ENCODE data around the gene KRTAP10-6.
"Not testable (repeated sequence)": the region's sequence is repeated elsewhere in the genome, so short reads cannot be mapped to it uniquely, and the experiment has no call there.

Gene KRTAP10-6

GRCh38 chr21:44599264-44600029, 7.1 kb upstream of the KRTAP10-6 start:
- no peak for DNase-seq

DNA sequence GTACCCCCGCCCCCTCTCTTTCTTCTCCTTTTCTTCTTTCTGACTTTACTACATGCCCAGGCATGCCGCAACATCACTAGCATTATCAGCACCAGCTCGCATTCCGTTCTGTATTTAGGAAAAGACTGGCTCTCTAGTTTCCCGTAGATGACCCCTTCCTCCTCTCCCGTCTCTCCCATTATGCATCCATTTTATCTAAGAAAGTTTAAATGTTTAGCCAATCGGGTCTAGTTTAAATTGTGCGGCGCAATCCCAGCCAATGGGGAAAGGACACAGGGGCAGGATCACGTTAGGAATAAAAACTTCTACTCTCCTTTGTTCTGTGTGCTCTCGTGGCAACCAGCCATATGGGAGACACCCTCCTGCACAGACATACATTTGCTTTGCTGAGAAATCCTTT, 5.8 kb upstream of the KRTAP10-6 start:
- DNase-seq = no peak

GRCh38 chr21:44596068-44596725, 3.9 kb upstream of the KRTAP10-6 start:
- no peak for DNase-seq

- no peak for DNase-seq
Observed at GRCh38 chr21:44595524-44595923, 3.2 kb upstream of the KRTAP10-6 start.

- DNase-seq = no peak
Observed at GRCh38 chr21:44594406-44594916, 2.2 kb upstream of the KRTAP10-6 start.

- DNase-seq = no peak
Observed at GRCh38 chr21:44593598-44594405, 1.5 kb upstream of the KRTAP10-6 start.

GRCh38 chr21:44591801-44592130, 539 bp downstream of the KRTAP10-6 start:
- not testable (repeated sequence) for DNase-seq

DNA sequence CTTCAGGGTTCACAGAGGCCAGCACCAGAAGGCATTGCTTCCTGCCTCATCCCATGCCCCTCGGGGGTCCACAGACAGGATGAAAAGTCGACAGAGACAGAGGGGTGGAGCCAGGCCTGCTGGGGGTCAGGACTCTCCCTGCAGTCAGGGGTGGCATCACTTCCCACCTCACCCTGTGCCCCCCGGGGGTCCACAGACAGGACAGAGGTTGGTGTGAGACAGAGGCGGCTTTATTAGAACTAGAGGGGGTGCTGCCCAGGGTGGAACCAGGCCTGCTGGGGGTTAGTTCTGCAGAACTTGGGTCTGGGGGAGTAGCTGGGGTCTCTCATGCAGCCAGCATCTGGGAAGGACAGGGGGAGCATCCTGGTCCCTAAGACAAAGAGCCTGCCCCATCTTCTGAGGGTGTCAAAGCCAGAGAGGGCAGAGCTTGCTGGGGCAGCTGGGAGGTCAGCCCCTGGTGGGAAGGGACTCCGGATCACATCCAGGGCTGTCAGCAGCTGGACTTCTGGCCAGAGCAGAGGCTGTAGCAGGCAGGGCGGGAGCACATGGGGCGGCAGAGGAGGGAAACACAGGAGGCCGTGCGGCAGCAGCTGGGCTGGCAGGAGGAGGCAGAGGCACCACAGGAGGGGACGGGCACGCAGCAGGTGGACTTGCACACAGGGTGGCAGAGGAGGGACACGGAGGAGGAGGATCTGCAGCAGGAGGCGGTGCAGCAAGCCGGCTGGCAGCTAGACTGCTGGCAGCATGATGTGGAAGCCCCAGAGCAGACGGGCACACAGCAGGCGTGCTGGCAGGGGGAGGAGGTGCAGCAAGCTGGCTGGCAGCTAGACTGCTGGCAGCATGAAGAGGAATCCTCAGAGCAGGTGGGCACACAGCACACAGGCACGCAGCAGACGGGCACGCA, 1.2 kb downstream of the KRTAP10-6 start:
- DNase-seq = not testable (repeated sequence)

DNA sequence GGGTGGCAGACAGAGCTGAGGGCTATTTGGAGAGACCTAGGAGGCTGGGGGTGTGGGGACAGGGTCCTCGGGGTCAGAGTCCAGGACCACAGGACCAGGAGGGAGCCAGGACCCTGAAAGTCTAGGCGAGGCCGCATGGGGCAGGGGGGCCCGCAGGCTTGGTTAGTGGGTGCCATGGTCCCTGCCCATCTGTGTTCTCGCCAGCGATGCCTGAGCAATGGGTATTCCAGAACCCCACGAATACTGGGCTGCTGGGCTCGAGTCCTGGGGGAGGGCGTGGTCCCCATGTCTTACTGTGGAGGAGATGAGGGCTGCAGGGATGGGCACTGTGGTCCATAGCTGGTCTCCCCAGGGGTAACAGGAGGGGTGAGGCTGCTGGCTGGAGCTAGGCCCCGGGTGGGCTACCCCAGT, 2.0 kb downstream of the KRTAP10-6 start:
- no peak for DNase-seq

DNA sequence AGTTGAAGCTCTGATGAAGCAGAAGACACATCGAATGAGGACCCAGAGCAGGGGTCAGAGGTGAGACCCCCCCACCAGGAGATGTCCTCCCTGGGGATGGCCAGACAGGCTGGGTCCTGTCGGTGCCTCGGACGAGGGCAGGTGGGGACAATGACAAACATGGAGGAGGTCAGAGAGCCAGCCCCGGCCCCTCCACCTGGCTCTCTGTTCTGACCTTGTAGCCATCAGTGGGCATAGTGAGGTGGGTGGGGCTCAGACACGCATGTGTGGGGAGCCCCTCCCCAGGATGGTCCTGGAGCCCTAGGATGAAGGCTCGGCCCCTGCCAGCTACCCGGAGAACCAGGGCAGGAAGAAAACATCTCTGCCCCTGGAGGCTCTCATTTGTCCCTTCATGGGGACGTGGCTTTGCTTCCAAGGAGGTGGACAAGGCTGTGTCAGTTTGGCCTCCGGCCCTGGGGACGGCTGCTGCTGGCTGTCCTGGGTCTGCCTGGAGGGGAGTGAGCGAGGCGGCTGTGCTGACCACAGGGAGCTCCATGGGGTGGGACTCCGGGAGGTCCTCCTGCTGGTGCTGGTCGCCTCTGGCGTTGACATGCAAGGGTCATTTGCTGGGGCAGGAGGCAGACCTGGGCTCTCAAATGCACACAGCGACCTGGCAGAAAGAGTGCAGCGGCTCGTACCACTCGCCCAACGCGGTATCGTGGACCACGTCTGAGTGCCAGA, 2.6 kb downstream of the KRTAP10-6 start:
- DNase-seq = no peak

DNA sequence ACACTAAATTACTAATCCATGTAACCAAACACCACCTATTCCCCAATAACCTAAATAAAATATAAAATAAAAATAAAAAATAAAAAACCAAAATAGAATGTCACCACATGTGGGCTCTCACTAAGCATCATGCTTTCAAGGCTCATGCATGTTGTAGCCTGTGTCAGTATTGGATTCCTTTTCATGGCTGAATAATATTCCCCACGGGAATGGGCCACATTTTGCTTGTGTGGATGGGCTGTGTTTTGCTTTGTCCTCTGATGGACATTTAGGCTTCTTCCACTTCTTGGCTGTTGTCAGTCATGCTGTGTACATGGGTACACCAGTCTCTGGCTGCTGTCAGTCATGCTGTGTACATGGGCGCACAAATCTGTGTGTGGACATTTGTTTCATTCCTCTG, 3.2 kb downstream of the KRTAP10-6 start:
- no peak for DNase-seq

DNA sequence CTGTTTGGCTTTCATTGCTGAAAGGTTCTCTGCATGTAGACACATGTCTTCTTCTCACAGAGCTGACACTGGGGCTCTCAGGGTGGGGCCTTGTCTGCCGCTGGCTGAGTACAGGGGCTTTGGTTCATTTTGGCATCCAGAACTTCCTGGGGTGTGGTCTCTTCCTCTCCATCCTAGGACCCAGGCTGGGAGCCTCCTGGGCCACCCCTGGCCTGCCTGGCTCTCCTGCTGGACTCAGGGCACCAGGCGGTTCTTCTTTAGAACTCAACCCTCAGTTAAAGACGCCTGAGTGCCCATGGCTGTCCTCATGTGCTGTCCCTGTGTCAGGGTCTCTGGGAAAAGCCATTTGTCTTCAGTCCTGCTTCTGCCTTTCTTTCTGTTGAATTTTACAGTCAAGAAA, 6.4 kb downstream of the KRTAP10-6 start:
- no peak for DNase-seq

DNA sequence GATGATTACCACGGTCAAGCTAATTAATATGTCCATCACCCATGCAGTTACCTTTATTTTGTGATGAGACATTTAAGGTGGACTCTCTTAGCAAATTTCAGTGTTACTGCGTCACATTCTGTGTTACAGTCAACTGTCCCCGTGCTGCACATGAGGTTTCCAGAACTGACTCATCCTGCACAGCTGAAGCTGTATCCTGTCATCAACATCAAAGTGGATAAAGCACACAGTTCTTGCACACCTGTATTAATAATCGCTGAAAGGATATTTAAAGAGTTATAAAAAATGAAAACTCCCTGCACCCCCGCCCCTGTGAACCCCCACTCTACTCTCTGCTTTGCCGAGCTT, 8.5 kb downstream of the KRTAP10-6 start:
- DNase-seq = no peak

- no peak for DNase-seq
Observed at GRCh38 chr21:44583089-44583799, 9.1 kb downstream of the KRTAP10-6 start.

- no peak for DNase-seq
Observed at GRCh38 chr21:44582055-44582454, 10.2 kb downstream of the KRTAP10-6 start.

- no peak for DNase-seq
Observed at GRCh38 chr21:44581158-44581557, 11.1 kb downstream of the KRTAP10-6 start.

DNA sequence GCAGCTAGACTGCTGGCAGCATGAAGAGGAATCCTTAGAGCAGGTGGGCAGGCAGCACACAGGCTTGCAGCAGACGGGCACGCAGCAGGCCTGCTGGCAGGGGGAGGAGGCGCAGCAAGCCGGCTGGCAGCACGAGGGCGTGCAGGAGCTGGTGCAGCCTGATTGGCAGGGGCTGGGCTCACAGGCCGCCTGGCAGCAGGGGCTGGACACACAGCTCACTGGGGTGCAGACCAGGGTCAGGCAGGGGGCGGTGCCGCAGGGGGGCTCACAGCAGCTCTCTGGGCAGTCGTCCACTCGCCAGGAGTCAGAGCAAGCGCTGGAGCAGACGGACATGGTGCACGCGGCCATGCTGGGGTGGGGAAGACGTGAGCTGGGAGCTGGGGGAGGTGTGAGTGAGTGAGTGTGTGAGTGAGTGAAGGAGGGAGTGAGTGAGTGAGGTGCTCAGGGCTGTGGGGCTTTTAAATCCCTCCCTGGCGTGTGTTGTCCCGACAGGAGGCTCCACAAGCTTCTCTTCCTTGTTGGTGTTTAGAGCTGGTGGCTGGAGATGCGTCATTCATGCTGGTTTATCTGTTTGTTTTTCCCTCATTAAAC, 12.0 kb downstream of the KRTAP10-6 start, which contains the start of gene KRTAP10-5:
TSS of gene KRTAP10-5 (minus strand) at position 374 of the 591 bp plus-strand sequence. CDS start at position 348, 26 bp downstream.
- DNase-seq = not testable (repeated sequence)

DNA sequence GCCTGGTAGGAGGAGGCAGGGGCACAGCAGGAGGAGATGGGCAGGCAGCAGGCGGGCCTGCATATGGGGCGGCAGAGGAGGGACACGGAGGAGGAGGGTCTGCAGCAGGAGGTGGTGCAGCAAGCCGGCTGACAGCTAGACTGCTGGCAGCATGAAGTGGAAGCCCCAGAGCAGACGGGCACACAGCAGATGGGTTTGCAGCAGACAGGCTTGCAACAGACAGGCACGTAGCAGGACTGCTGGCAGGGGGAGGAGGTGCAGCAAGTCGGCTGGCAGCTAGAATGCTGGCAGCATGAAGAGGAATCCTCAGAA, 12.5 kb downstream of the KRTAP10-6 start:
- no peak for DNase-seq

DNA sequence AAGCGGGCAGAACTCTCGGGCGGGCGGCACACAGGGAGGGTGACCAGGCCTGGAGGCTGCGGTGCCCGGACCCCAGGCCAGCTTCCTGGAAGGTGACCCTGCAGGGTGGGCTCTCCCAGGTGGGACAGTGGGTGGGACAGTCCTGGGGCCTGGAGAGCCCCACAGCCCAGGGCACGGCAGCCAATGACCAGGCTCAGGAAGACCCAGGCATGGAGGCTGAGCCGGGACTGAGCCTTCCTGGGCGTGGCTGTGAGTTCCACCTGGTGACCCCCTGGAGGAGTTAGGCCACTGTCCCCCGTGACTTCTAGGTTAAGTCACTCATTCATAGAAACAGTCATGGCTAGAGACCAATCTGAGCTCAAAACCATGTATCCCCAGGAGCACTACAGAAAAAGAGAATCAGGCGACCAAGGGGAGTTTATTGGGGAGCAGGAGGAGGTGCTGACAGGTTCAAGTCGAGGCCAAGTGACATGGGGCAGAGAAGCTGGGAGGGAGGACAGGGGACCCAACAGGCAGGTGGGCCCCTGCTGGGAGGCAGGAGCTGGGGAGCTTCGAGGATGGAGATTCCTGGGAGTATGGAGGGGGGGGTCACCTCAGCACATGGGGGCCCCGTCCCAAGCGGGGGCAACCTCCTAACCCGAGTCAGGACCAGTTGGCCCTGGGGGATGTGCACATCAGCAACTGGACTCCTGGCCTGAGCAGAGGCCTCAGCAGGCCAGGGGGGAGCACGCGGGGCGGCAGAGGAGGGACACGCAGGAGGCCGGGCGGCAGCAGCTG, 13.1 kb downstream of the KRTAP10-6 start:
- no peak for DNase-seq

All from fibroblast of skin of back (primary cell).